GM12878 (cell line): ENCODE results near the gene ANXA3. TPM values are rescaled to one million over a fixed set of nuclear protein-coding genes. Genes with fewer than 3 reads are reported as not detected.

Experiments
- FOXM1 ChIP-seq: IDR thresholded peaks from 2 replicates; pipeline ENCODE4 v1.6.1; 2012; ENCODE audit warnings: low read depth, mild to moderate bottlenecking, inconsistent platforms, low read length, moderate library complexity
- GABPA ChIP-seq: IDR thresholded peaks from 2 replicates; pipeline ENCODE4 v1.6.1; 2014; ENCODE audit warnings: antibody characterized with exemption, low read depth, mild to moderate bottlenecking, inconsistent platforms
- LARP7 ChIP-seq: fragments of 450-650 bp; IDR thresholded peaks from 2 replicates; pipeline ENCODE4 v1.6.1; 2017; ENCODE audit warnings: mild to moderate bottlenecking
- NR2C1 ChIP-seq: fragments of 450-650 bp; IDR thresholded peaks from 2 replicates; pipeline ENCODE4 v1.6.1; 2017; ENCODE audit warnings: antibody characterized with exemption, mild to moderate bottlenecking, moderate library complexity
- PAX8 ChIP-seq: fragments of 450-650 bp; IDR thresholded peaks from 2 replicates; pipeline ENCODE4 v1.6.1; 2017; ENCODE audit warnings: mild to moderate bottlenecking, moderate library complexity
- RB1 ChIP-seq: fragments of 450-650 bp; formaldehyde crosslinking; IDR thresholded peaks from 2 replicates; pipeline ENCODE4 v1.6.1; 2017; ENCODE audit warnings: mild to moderate bottlenecking, borderline replicate concordance
- SIX5 ChIP-seq: IDR thresholded peaks from 2 replicates; pipeline ENCODE4 v1.6.1; 2011; ENCODE audit warnings: mild to moderate bottlenecking, low read depth, low read length, moderate library complexity; ENCODE audit not compliant: severe bottlenecking
- polyA plus RNA-seq, 11 experiments: library from polyadenylated mRNA; depleted of rRNA in 4 of 11; unstranded in 6 of 11; stranded (reverse) in 5 of 11; fragments of >200 nt; fragmentation: Nextera tagmentation in 4 of 11; fragmentation: Illumina TruSeq in 1 of 11; extraction: Ambion mirVana in 4 of 11; extraction: Trizol in 1 of 11; gene quantifications; 1 replicate in 1 of 11; 2 replicates in 10 of 11; pipeline versions ENCODE4 v1.2.1 to v1.2.3, GENCODE V29; 2011 to 2016; ENCODE audit warnings: inconsistent platforms in 2 of 11, missing spikeins in 2 of 11, low read depth in 1 of 11
- total RNA-seq, 4 experiments: library from RNA; depleted of rRNA in 3 of 4; stranded (reverse); fragments of >200 nt in 3 of 4; fragmentation: Illumina TruSeq in 1 of 4; extraction: Trizol in 1 of 4; gene quantifications; 2 replicates each; pipeline versions ENCODE4 v1.2.1 to v1.2.3, GENCODE V29; 2013 to 2021
- TF ChIP-seq, protein P1 (sequence below): fragments of 150-350 bp; IDR thresholded peaks from 2 replicates; pipeline ENCODE4 v1.6.1; 2016; ENCODE audit warnings: low read depth, low read length
- TF ChIP-seq, protein P2 (sequence below): fragments of 450-650 bp; IDR thresholded peaks from 2 replicates; pipeline ENCODE4 v1.6.1; 2016; ENCODE audit warnings: mild to moderate bottlenecking, moderate library complexity, borderline replicate concordance
- TF ChIP-seq, protein P3 (sequence below): fragments of 450-650 bp; IDR thresholded peaks from 2 replicates; pipeline ENCODE4 v1.6.1; 2017; ENCODE audit warnings: mild to moderate bottlenecking, moderate library complexity
- TF ChIP-seq, protein P4 (sequence below), 3 experiments: IDR thresholded peaks in 2 of 3; conservative IDR thresholded peaks in 1 of 3; 2 replicates each; pipeline ENCODE4 v1.5.1; 2011; ENCODE audit warnings: low read depth in 3 of 3, low read length in 3 of 3, mild to moderate bottlenecking in 3 of 3, control low read depth in 2 of 3, moderate library complexity in 2 of 3, inconsistent platforms in 1 of 3, mixed read lengths in 1 of 3; ENCODE audit not compliant: control insufficient read depth in 2 of 3, insufficient read depth in 1 of 3; ENCODE audit errors: extremely low read depth in 1 of 3

The ANXA3 gene
- total and polyA plus RNA-seq, 10 of the 15 experiments (the other 5 are each of a cell fraction or from before 2014, with no cell fraction given) = 0.28 to 14.7 (median 0.91) TPM

DNA sequence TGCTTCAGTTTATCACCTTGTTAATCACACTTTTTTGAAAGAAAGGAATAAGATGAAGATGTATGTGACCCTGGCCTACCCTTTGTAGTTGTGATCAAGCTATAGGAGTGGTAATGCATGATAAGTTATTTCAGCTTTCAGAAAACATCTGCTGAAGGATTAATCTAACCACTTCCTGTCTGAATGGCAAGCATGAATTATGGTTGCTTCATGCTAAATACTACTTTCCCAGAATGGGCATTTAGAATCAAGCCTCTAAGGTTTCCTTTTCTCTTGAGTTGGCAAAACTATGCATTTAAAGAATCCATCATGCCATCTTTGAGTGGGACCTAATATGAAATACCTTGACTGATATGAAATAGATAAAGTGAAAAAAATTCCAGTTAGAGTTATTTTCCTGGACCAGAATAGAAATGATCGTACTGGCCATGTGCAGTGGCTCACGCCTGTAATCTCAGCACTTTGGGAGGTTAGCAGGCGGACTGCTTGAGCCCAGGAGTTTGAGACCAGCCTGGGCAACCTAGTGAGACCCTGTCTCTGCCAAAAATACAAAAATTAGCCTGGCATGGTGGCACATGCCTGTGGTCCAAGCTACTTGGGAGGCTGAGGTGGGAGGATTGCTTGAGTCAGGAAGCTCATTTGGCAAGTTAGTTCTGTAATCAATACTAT lies 59.1 kb downstream of the ANXA3 start (continued):
- TF ChIP-seq, protein P1, sequence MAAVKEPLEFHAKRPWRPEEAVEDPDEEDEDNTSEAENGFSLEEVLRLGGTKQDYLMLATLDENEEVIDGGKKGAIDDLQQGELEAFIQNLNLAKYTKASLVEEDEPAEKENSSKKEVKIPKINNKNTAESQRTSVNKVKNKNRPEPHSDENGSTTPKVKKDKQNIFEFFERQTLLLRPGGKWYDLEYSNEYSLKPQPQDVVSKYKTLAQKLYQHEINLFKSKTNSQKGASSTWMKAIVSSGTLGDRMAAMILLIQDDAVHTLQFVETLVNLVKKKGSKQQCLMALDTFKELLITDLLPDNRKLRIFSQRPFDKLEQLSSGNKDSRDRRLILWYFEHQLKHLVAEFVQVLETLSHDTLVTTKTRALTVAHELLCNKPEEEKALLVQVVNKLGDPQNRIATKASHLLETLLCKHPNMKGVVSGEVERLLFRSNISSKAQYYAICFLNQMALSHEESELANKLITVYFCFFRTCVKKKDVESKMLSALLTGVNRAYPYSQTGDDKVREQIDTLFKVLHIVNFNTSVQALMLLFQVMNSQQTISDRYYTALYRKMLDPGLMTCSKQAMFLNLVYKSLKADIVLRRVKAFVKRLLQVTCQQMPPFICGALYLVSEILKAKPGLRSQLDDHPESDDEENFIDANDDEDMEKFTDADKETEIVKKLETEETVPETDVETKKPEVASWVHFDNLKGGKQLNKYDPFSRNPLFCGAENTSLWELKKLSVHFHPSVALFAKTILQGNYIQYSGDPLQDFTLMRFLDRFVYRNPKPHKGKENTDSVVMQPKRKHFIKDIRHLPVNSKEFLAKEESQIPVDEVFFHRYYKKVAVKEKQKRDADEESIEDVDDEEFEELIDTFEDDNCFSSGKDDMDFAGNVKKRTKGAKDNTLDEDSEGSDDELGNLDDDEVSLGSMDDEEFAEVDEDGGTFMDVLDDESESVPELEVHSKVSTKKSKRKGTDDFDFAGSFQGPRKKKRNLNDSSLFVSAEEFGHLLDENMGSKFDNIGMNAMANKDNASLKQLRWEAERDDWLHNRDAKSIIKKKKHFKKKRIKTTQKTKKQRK = no peak
- TF ChIP-seq FOXM1 (no peak), PAX8 (no peak), LARP7 (no peak), SIX5 (no peak), GABPA (0 out of 2 replicates have a peak, but pooled peaks have one; percentile 23), NR2C1 (no peak), RB1 (no peak)
- TF ChIP-seq, protein P2, sequence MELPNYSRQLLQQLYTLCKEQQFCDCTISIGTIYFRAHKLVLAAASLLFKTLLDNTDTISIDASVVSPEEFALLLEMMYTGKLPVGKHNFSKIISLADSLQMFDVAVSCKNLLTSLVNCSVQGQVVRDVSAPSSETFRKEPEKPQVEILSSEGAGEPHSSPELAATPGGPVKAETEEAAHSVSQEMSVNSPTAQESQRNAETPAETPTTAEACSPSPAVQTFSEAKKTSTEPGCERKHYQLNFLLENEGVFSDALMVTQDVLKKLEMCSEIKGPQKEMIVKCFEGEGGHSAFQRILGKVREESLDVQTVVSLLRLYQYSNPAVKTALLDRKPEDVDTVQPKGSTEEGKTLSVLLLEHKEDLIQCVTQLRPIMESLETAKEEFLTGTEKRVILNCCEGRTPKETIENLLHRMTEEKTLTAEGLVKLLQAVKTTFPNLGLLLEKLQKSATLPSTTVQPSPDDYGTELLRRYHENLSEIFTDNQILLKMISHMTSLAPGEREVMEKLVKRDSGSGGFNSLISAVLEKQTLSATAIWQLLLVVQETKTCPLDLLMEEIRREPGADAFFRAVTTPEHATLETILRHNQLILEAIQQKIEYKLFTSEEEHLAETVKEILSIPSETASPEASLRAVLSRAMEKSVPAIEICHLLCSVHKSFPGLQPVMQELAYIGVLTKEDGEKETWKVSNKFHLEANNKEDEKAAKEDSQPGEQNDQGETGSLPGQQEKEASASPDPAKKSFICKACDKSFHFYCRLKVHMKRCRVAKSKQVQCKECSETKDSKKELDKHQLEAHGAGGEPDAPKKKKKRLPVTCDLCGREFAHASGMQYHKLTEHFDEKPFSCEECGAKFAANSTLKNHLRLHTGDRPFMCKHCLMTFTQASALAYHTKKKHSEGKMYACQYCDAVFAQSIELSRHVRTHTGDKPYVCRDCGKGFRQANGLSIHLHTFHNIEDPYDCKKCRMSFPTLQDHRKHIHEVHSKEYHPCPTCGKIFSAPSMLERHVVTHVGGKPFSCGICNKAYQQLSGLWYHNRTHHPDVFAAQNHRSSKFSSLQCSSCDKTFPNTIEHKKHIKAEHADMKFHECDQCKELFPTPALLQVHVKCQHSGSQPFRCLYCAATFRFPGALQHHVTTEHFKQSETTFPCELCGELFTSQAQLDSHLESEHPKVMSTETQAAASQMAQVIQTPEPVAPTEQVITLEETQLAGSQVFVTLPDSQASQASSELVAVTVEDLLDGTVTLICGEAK = no peak
- TF ChIP-seq, protein P3, sequence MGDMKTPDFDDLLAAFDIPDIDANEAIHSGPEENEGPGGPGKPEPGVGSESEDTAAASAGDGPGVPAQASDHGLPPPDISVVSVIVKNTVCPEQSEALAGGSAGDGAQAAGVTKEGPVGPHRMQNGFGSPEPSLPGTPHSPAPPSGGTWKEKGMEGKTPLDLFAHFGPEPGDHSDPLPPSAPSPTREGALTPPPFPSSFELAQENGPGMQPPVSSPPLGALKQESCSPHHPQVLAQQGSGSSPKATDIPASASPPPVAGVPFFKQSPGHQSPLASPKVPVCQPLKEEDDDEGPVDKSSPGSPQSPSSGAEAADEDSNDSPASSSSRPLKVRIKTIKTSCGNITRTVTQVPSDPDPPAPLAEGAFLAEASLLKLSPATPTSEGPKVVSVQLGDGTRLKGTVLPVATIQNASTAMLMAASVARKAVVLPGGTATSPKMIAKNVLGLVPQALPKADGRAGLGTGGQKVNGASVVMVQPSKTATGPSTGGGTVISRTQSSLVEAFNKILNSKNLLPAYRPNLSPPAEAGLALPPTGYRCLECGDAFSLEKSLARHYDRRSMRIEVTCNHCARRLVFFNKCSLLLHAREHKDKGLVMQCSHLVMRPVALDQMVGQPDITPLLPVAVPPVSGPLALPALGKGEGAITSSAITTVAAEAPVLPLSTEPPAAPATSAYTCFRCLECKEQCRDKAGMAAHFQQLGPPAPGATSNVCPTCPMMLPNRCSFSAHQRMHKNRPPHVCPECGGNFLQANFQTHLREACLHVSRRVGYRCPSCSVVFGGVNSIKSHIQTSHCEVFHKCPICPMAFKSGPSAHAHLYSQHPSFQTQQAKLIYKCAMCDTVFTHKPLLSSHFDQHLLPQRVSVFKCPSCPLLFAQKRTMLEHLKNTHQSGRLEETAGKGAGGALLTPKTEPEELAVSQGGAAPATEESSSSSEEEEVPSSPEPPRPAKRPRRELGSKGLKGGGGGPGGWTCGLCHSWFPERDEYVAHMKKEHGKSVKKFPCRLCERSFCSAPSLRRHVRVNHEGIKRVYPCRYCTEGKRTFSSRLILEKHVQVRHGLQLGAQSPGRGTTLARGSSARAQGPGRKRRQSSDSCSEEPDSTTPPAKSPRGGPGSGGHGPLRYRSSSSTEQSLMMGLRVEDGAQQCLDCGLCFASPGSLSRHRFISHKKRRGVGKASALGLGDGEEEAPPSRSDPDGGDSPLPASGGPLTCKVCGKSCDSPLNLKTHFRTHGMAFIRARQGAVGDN = peak; percentile 51; the same call in 1 of the 2 replicates
- TF ChIP-seq, protein P4, sequence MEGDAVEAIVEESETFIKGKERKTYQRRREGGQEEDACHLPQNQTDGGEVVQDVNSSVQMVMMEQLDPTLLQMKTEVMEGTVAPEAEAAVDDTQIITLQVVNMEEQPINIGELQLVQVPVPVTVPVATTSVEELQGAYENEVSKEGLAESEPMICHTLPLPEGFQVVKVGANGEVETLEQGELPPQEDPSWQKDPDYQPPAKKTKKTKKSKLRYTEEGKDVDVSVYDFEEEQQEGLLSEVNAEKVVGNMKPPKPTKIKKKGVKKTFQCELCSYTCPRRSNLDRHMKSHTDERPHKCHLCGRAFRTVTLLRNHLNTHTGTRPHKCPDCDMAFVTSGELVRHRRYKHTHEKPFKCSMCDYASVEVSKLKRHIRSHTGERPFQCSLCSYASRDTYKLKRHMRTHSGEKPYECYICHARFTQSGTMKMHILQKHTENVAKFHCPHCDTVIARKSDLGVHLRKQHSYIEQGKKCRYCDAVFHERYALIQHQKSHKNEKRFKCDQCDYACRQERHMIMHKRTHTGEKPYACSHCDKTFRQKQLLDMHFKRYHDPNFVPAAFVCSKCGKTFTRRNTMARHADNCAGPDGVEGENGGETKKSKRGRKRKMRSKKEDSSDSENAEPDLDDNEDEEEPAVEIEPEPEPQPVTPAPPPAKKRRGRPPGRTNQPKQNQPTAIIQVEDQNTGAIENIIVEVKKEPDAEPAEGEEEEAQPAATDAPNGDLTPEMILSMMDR (IDR thresholded peaks at IDR 0.05 in 2 of 3, conservative IDR thresholded peaks at IDR 0.05 in 1 of 3; ENCODE audit: control insufficient read depth in 2 of 3, extremely low read depth in 1 of 3, insufficient read depth in 1 of 3, low read depth in 3 of 3, low read length in 3 of 3) = no peak
